HG03045 (cell line): ENCODE results near the gene OR51A7.
"Not testable (repeated sequence)": the region's sequence is repeated elsewhere in the genome, so short reads cannot be mapped to it uniquely, and the experiment has no call there.

ENCODE experiments used
- ATAC-seq: cut with Tn5 transposase; IDR thresholded peaks from one replicate; pipeline ENCODE4 v1.9.1; 2021; ENCODE audit warnings: mild to moderate bottlenecking, moderate library complexity; ENCODE audit not compliant: unreplicated experiment

The OR51A7 gene

GRCh38 chr11:4947505-4947904 is 43.9 kb downstream of the OR51A7 start, which contains the start of gene OR51A4:
Gene OR51A4, minus strand, starts transcription at chr11:4947605. Its CDS starts 505 bp downstream, at chr11:4947100.
- ATAC-seq, result no peak

- not testable (repeated sequence) for ATAC-seq
Observed at GRCh38 chr11:4955613-4956012, 52.0 kb downstream of the OR51A7 start, which contains the start of gene OR51A2. Gene OR51A2, minus strand, starts transcription at chr11:4955713. Its CDS starts 0 bp downstream, at chr11:4955713.

- ATAC-seq, result no peak
Observed at GRCh38 chr11:4957396-4957795, 53.8 kb downstream of the OR51A7 start.
